Type B pancreatic cell (in vitro differentiated cells): ENCODE data around the gene CST6. TPM values are rescaled to one million over a fixed set of nuclear protein-coding genes. Genes with fewer than 3 reads are reported as not detected.
"Not testable (repeated sequence)": the region's sequence is repeated elsewhere in the genome, so short reads cannot be mapped to it uniquely, and the experiment has no call there.

Source experiments
- DNase-seq: peaks from one replicate; pipeline ENCODE4 v3.0.0; 2021; ENCODE audit warnings: mixed read lengths; ENCODE audit not compliant: unreplicated experiment; ENCODE audit errors: extremely low spot score
- H3K27ac Mint-ChIP-seq: 2 replicates; pipeline ENCODE4 v1.8.0; 2021; ENCODE audit warnings: mild to moderate bottlenecking, mixed read lengths
- H3K27me3 Mint-ChIP-seq: 2 replicates; pipeline ENCODE4 v1.8.0; 2021; ENCODE audit warnings: mixed read lengths
- H3K36me3 Mint-ChIP-seq: 2 replicates; pipeline ENCODE4 v1.8.0; 2021; ENCODE audit warnings: mixed read lengths
- H3K4me1 Mint-ChIP-seq: one replicate; pipeline ENCODE4 v1.8.0; 2021; ENCODE audit warnings: mixed read lengths; ENCODE audit not compliant: unreplicated experiment
- H3K4me3 Mint-ChIP-seq: 2 replicates; pipeline ENCODE4 v1.8.0; 2021; ENCODE audit warnings: mild to moderate bottlenecking, mixed read lengths
- H3K9me3 Mint-ChIP-seq: 2 replicates; pipeline ENCODE4 v1.8.0; 2021; ENCODE audit warnings: mixed read lengths
- CTCF ChIP-seq: fragments of 200-600 bp; sonication (generic); conservative IDR thresholded peaks from 2 replicates; pipeline ENCODE4 v1.5.0; 2021; ENCODE audit warnings: antibody characterized with exemption, mild to moderate bottlenecking
- total RNA-seq: library from RNA; stranded (reverse); gene quantifications from 2 replicates; pipeline ENCODE4 v1.2.1, GENCODE V29; 2021; ENCODE audit warnings: low replicate concordance

CST6 gene
- total RNA-seq, 1 donor from 2014 or later: not detected

- H3K4me3 Mint-ChIP-seq: no peak overlapping the region
- no peak overlapping the region for H3K27ac Mint-ChIP-seq
- H3K27me3 Mint-ChIP-seq: peaks cover 18% of the 10 kb centered on the region
- TF ChIP-seq CTCF: no peak
- H3K9me3 Mint-ChIP-seq: no peaks in the 10 kb centered on the region
- H3K4me1 Mint-ChIP-seq: no peaks in the 10 kb centered on the region
- DNase-seq: no peak
- H3K36me3 Mint-ChIP-seq: no peaks in the 10 kb centered on the region
Measured at GRCh38 chr11:66020618-66021357, 9.0 kb downstream of the CST6 start.

- H3K9me3 Mint-ChIP-seq: no peaks in the 10 kb centered on the region
- DNase-seq: peak; percentile 86
- H3K36me3 Mint-ChIP-seq: no peaks in the 10 kb centered on the region
- H3K4me1 Mint-ChIP-seq: no peaks in the 10 kb centered on the region
- peak; percentile 93 for TF ChIP-seq CTCF
- H3K27me3 Mint-ChIP-seq: peaks cover 18% of the 10 kb centered on the region
- H3K27ac Mint-ChIP-seq: no peak overlapping the region
- H3K4me3 Mint-ChIP-seq: no peak overlapping the region
Measured at GRCh38 chr11:66022401-66023185, 10.8 kb downstream of the CST6 start.

GRCh38 chr11:66023186-66023440 lies 11.3 kb downstream of the CST6 start:
- H3K27ac Mint-ChIP-seq, H3K4me1 Mint-ChIP-seq, H3K9me3 Mint-ChIP-seq, DNase-seq, H3K36me3 Mint-ChIP-seq, H3K4me3 Mint-ChIP-seq: not testable (repeated sequence)
- H3K27me3 Mint-ChIP-seq: peaks cover 22% of the 10 kb centered on the region

GRCh38 chr11:66026017-66026529 lies 14.3 kb downstream of the CST6 start, which contains the start of gene CATSPER1:
Gene CATSPER1 (minus strand): TSS chr11:66026479. CDS start chr11:66026379, 100 bp downstream.
- H3K27ac Mint-ChIP-seq: no peak within 1 kb of the TSS
- no peaks in the 10 kb centered on the region for H3K36me3 Mint-ChIP-seq
- H3K9me3 Mint-ChIP-seq: no peaks in the 10 kb centered on the region
- no peak for TF ChIP-seq CTCF
- no peak for DNase-seq
- no peak within 1 kb of the TSS for H3K4me3 Mint-ChIP-seq
- H3K4me1 Mint-ChIP-seq: no peaks in the 10 kb centered on the region
- H3K27me3 Mint-ChIP-seq: peaks cover 25% of the 10 kb centered on the region

GRCh38 chr11:66032957-66033735 lies 21.3 kb downstream of the CST6 start:
- no peak for DNase-seq
- peaks cover 11% of the 10 kb centered on the region for H3K27me3 Mint-ChIP-seq
- H3K27ac Mint-ChIP-seq: no peak overlapping the region
- TF ChIP-seq CTCF: no peak
- no peaks in the 10 kb centered on the region for H3K4me1 Mint-ChIP-seq
- no peaks in the 10 kb centered on the region for H3K9me3 Mint-ChIP-seq
- H3K36me3 Mint-ChIP-seq: no peaks in the 10 kb centered on the region
- H3K4me3 Mint-ChIP-seq: no peak overlapping the region
